ENCODE measurements around the gene DUT. TPM values are rescaled to one million over a fixed set of nuclear protein-coding genes. Genes with fewer than 3 reads are reported as not detected.

DUT gene
- total and polyA plus RNA-seq, 2 of the 8 experiments (the other 6 are each of a cell fraction or from before 2014, with no cell fraction given), result 71.5 to 246 TPM

- no peak overlapping the region for H2AK5ac ChIP-seq (ENCODE audit: low read depth, low read length)
- no peak overlapping the region; the same call in 1 of the 2 replicates for H3K27ac ChIP-seq (ENCODE audit: low read depth, low read length)
- peak overlapping the region in 1 of 4 experiments; percentile 40; a peak in 1 of 8 replicates for H3K4me3 ChIP-seq (ENCODE audit: extremely low read depth in 1 of 4, insufficient read depth in 2 of 4, low read depth in 3 of 4, low read length in 4 of 4)
- no peak overlapping the region for H3K14ac ChIP-seq (ENCODE audit: insufficient read length)
- peak overlapping the region; percentile 29 to 40; a peak in 3 of 4 replicates for H3K4me2 ChIP-seq (ENCODE audit: insufficient read depth in 1 of 2, low read depth in 2 of 2, low read length in 2 of 2)
- ChIA-PET POLR2A (ENCODE audit: partially characterized antibody) (interaction anchor here (1.0 to 2.6 kb wide), 5 partner anchors 8 to 33 kb away, joined by 3 to 9 read pairs (median 3); no protein-coding TSS in a partner anchor), CTCF (ENCODE audit: partially characterized antibody) (interaction anchor here (1.0 to 6.6 kb wide), 4 partner anchors 14 to 52 kb away, joined by 3 to 41 read pairs (median 12); no protein-coding TSS in a partner anchor)
- H3K56ac ChIP-seq (replicated peaks; ENCODE audit: insufficient read length, low read depth, low read length), result no peak overlapping the region
- DNase-seq (ENCODE audit: low read depth in 1 of 2, low spot score in 2 of 2) (no peak), FAIRE-seq (no peak)
- H3K23me2 ChIP-seq (ENCODE audit: low read depth, low read length), result no peaks in the 10 kb centered on the region
- no peak overlapping the region for H2AFZ ChIP-seq (ENCODE audit: low read length)
- H2BK5ac ChIP-seq (ENCODE audit: low read depth, low read length), result peak overlapping the region; percentile 30; the same call in 1 of the 2 replicates
- H3K4me1 ChIP-seq (replicated peaks in 1 of 4; ENCODE audit: control insufficient read depth in 3 of 4, insufficient read depth in 4 of 4, low read length in 3 of 4), result peaks cover 10 to 27% (median 23%) of the 10 kb centered on the region in 4 experiments; a peak in 6 of 7 replicates
- no peaks in the 10 kb centered on the region for H3K9me3 ChIP-seq (ENCODE audit: insufficient read depth in 2 of 2, low read depth in 1 of 2, low read length in 1 of 2)
- H2BK12ac ChIP-seq (ENCODE audit: low read depth, low read length), result no peak overlapping the region
- no peak overlapping the region; the same call in 1 of the 2 replicates for H4K8ac ChIP-seq (ENCODE audit: extremely low read depth, insufficient read depth, low read length)
- peak overlapping the region; percentile 45 for H4K5ac ChIP-seq (ENCODE audit: insufficient read length, low read depth, low read length)
- H3K18ac ChIP-seq (ENCODE audit: extremely low read depth, low read length), result no peak overlapping the region; the same call in 1 of the 2 replicates
- no peaks in the 10 kb centered on the region for H3K79me2 ChIP-seq (ENCODE audit: control insufficient read depth in 1 of 2, insufficient read depth in 2 of 2, low read length in 2 of 2)
- no peak overlapping the region for H2BK15ac ChIP-seq (ENCODE audit: low read length)
- H3K9ac ChIP-seq (replicated peaks in 1 of 4; ENCODE audit: extremely low read depth in 1 of 4, low read depth in 3 of 4, low read length in 3 of 4), result no peak overlapping the region
- H2BK120ac ChIP-seq (replicated peaks; ENCODE audit: low read depth, low read length), result peak overlapping the region; percentile 98
- H3K27me3 ChIP-seq (replicated peaks in 1 of 4; ENCODE audit: control insufficient read depth in 3 of 4, extremely low read depth in 1 of 4, insufficient read depth in 3 of 4, low read length in 3 of 4), result no peaks in the 10 kb centered on the region
- TF ChIP-seq SAP30 (IDR thresholded peaks at IDR 0.05; ENCODE audit: insufficient read depth, insufficient replicate concordance, low read length), result no peak
- TF ChIP-seq MAX (IDR thresholded peaks at IDR 0.05), result 0 out of 2 replicates have a peak, but pooled peaks have one; percentile 28
- TF ChIP-seq RAD21 (IDR thresholded peaks at IDR 0.05 in 1 of 2, conservative IDR thresholded peaks at IDR 0.05 in 1 of 2; ENCODE audit: low read depth in 2 of 2, low read length in 2 of 2), result peak in 1 of 2 experiments; percentile 17; a peak in 1 of 4 replicates
- TF ChIP-seq CTCF (IDR thresholded peaks at IDR 0.05; ENCODE audit: control extremely low read depth in 1 of 3, insufficient read depth in 1 of 3, low read depth in 1 of 3, low read length in 3 of 3), result peak in 2 of 3 experiments; percentile 15 to 38; a peak in 2 of 4 replicates
- WGBS, 2 experiments (ENCODE audit: extremely low coverage in 1 of 2, insufficient coverage in 1 of 2, insufficient read length in 1 of 2, insufficient replicate concordance in 2 of 2, low coverage in 1 of 2, low lambda C conversion rate in 2 of 2, missing lambda C conversion rate in 1 of 2), result 31% methylated on average over 5 of the region's 5 CpGs; no CpG with 5 or more reads in 1 of the 2 experiments
- no peaks in the 10 kb centered on the region for H3K79me1 ChIP-seq (ENCODE audit: low read depth, low read length)
- H3K23ac ChIP-seq (ENCODE audit: insufficient read length), result no peak overlapping the region
- H2BK20ac ChIP-seq (ENCODE audit: low read length), result no peak overlapping the region
- no peak overlapping the region for H3K4ac ChIP-seq (replicated peaks; ENCODE audit: insufficient read length, low read depth, low read length)
- no peak overlapping the region for H4K91ac ChIP-seq (replicated peaks; ENCODE audit: insufficient read length, low read length)
- H3K36me3 ChIP-seq (ENCODE audit: control insufficient read depth in 2 of 4, insufficient read depth in 4 of 4, low read length in 3 of 4), result no peaks in the 10 kb centered on the region
- H4K20me1 ChIP-seq (replicated peaks in 1 of 2; ENCODE audit: control insufficient read depth in 1 of 2, insufficient read depth in 2 of 2, low read length in 2 of 2), result no peaks in the 10 kb centered on the region
Observed at GRCh38 chr15:48300038-48300437, 31.2 kb upstream of the DUT start.

All from H1 (cell line).